B cell (primary cell): ENCODE measurements around the gene ST6GALNAC2. TPM values are rescaled to one million over a fixed set of nuclear protein-coding genes. Genes with fewer than 3 reads are reported as not detected.
A peak's percentile ranks its signal among the peaks of the same experiment; 100 is the strongest.

ENCODE experiments used
- ATAC-seq: fragments of 200-7000 bp; cut with Tn5 transposase; one replicate; pipeline ENCODE4 v1.10.0; 2021; ENCODE audit warnings: low read depth, mild to moderate bottlenecking, moderate number of reproducible peaks, moderate library complexity
- CTCF ChIA-PET: fragments of 350-600 bp; sonication (Branson Sonifier 250); formaldehyde crosslinking; loops from one replicate; lab custom pipeline; 2021; ENCODE audit warnings: antibody characterized with exemption, inconsistent platforms; lab: Charles Lee
- POLR2A ChIA-PET: fragments of 350-600 bp; sonication (Branson Sonifier 250); formaldehyde crosslinking; loops from one replicate; lab custom pipeline; 2021; ENCODE audit warnings: antibody characterized with exemption; lab: Charles Lee
- DNase-seq: peaks from one replicate; pipeline ENCODE4 v3.0.0; 2013
- H2AFZ ChIP-seq: 2 replicates; pipeline ENCODE4 v1.6.1; 2012; ENCODE audit warnings: mild to moderate bottlenecking, low read depth, low read length; ENCODE audit not compliant: insufficient read depth, poor library complexity, severe bottlenecking
- H3K27ac ChIP-seq, 2 donors: 1 replicate in 1 of 2; 2 replicates in 1 of 2; pipeline ENCODE4 v1.5.1; 2012 to 2013; ENCODE audit warnings: low read length in 2 of 2, mild to moderate bottlenecking in 2 of 2, moderate library complexity in 1 of 2
- H3K27me3 ChIP-seq, 4 experiments: fragments of 200-600 bp in 1 of 4; sonication (generic) in 1 of 4; replicated peaks in 1 of 4; 1 replicate in 2 of 4; 2 replicates in 2 of 4; pipeline versions ENCODE4 v1.6.1 to v1.7.0; 2013 to 2016; ENCODE audit warnings: low read length in 3 of 4, mild to moderate bottlenecking in 2 of 4, mixed read lengths in 1 of 4, moderate library complexity in 1 of 4; ENCODE audit not compliant: insufficient read depth in 4 of 4, control insufficient read depth in 3 of 4; ENCODE audit errors: control extremely low read depth in 1 of 4
- H3K36me3 ChIP-seq, 2 experiments: replicated peaks in 1 of 2; 1 replicate in 1 of 2; 2 replicates in 1 of 2; pipeline versions ENCODE4 v1.6.1 to v1.7.1; 2013; ENCODE audit warnings: low read length in 1 of 2; ENCODE audit not compliant: insufficient read depth in 2 of 2, control insufficient read depth in 1 of 2; ENCODE audit errors: control extremely low read depth in 1 of 2, extremely low read depth in 1 of 2
- H3K4me1 ChIP-seq, 2 donors: fragments of 200-600 bp in 1 of 2; sonication (generic) in 1 of 2; 1 replicate in 1 of 2; 2 replicates in 1 of 2; pipeline versions ENCODE4 v1.5.1 to v1.6.1; 2013 to 2017; ENCODE audit warnings: low read length in 2 of 2; ENCODE audit not compliant: control insufficient read depth in 2 of 2, insufficient read depth in 2 of 2
- H3K4me2 ChIP-seq: replicated peaks from 2 replicates; pipeline ENCODE3; 2012; ENCODE audit warnings: mild to moderate bottlenecking, low read depth, low read length; ENCODE audit not compliant: poor library complexity, severe bottlenecking
- H3K4me3 ChIP-seq, 5 experiments: fragments of 200-600 bp in 1 of 5; sonication (generic) in 1 of 5; 1 replicate in 3 of 5; 2 replicates in 2 of 5; pipeline versions ENCODE4 v1.5.1 to v1.7.0; 2011 to 2016; ENCODE audit warnings: low read length in 4 of 5, mild to moderate bottlenecking in 4 of 5, low read depth in 2 of 5, control low read depth in 1 of 5, moderate library complexity in 1 of 5; ENCODE audit not compliant: insufficient read depth in 1 of 5; ENCODE audit errors: control extremely low read depth in 1 of 5, extremely low read depth in 1 of 5
- H3K79me2 ChIP-seq: fragments of 200-600 bp; sonication (generic); one replicate; pipeline ENCODE4 v1.6.0; 2016; ENCODE audit warnings: low read length; ENCODE audit not compliant: control insufficient read depth, insufficient read depth
- H3K9ac ChIP-seq: fragments of 200-600 bp; sonication (generic); 2 replicates; pipeline ENCODE4 v1.6.1; 2017; ENCODE audit warnings: mild to moderate bottlenecking, low read length, moderate library complexity
- H3K9me3 ChIP-seq, 3 donors: one replicate each; pipeline versions ENCODE4 v1.6.1 to v1.7.1; 2013; ENCODE audit warnings: low read length in 2 of 3; ENCODE audit not compliant: control insufficient read depth in 2 of 3, insufficient read depth in 1 of 3; ENCODE audit errors: control extremely low read depth in 1 of 3
- H4K20me1 ChIP-seq: 2 replicates; pipeline ENCODE4 v1.6.0; 2012; ENCODE audit warnings: mild to moderate bottlenecking, low read length; ENCODE audit not compliant: insufficient read depth, control insufficient read depth, poor library complexity, severe bottlenecking
- H3K27ac Mint-ChIP-seq: one replicate; pipeline ENCODE4 v1.8.0; 2021; ENCODE audit warnings: mixed read lengths
- H3K27me3 Mint-ChIP-seq: one replicate; pipeline ENCODE4 v1.8.0; 2021; ENCODE audit warnings: mixed read lengths
- H3K4me1 Mint-ChIP-seq: one replicate; pipeline ENCODE4 v1.8.0; 2021; ENCODE audit warnings: mixed read lengths
- H3K4me3 Mint-ChIP-seq: one replicate; pipeline ENCODE4 v1.8.0; 2021; ENCODE audit warnings: mixed read lengths
- H3K9me3 Mint-ChIP-seq: one replicate; pipeline ENCODE4 v1.8.0; 2022; ENCODE audit warnings: mixed read lengths; ENCODE audit not compliant: insufficient read depth
- CTCF ChIP-seq: fragments of 200-600 bp; IDR thresholded peaks from one replicate; pipeline ENCODE4 v1.8.0; 2022; ENCODE audit warnings: antibody characterized with exemption, mild to moderate bottlenecking
- EZH2 ChIP-seq: IDR thresholded peaks from 2 replicates; pipeline ENCODE4 v1.6.1; 2012; ENCODE audit warnings: borderline replicate concordance, low read depth, mild to moderate bottlenecking, moderate library complexity, low read length; ENCODE audit not compliant: insufficient read depth, poor library complexity, severe bottlenecking
- WGBS: methylation state at CpG from one replicate; pipeline ENCODE4 v1.1.5; 2013; ENCODE audit warnings: missing lambda C conversion rate; ENCODE audit not compliant: insufficient coverage; 5-methylcytosine and 5-hydroxymethylcytosine counted together
- intact Hi-C: fragments of 100-400 bp; cut with micrococcal nuclease; formaldehyde crosslinking; loops from one replicate; pipeline ENCODE4 v1.10.0; 2022
- polyA plus RNA-seq: library from polyadenylated mRNA; depleted of rRNA; stranded (reverse); fragments of >200 nt; gene quantifications from 2 replicates; pipeline ENCODE4 v1.2.3, GENCODE V29; 2012
- total RNA-seq, 2 donors: library from RNA; stranded (reverse); fragments of 120-200 nt in 1 of 2; gene quantifications; 1 replicate in 1 of 2; 2 replicates in 1 of 2; pipeline versions ENCODE4 v1.2.3 to v1.2.4, GENCODE V29; 2013 to 2022

The ST6GALNAC2 gene
- total and polyA plus RNA-seq, 2 donors (not counting 1 experiment from before 2014, with no cell fraction given): 0.58 to 2.7 TPM

GRCh38 chr17:76550712-76551615 lies 34.7 kb downstream of the ST6GALNAC2 start:
- ATAC-seq: no peak
- no peak for TF ChIP-seq EZH2
- no peak for TF ChIP-seq CTCF
- H3K79me2 ChIP-seq: peaks cover 4% of the 10 kb centered on the region
- no peaks in the 10 kb centered on the region for H4K20me1 ChIP-seq
- intact Hi-C loops: no loop called here
- H3K27ac ChIP-seq: no peak overlapping the region
- no peaks in the 10 kb centered on the region for H3K36me3 ChIP-seq
- 80% methylated on average over 3 of the region's 15 CpGs for WGBS
- H3K27me3 ChIP-seq: no peaks in the 10 kb centered on the region
- H3K9ac ChIP-seq: no peak overlapping the region
- peak overlapping the region; percentile 8 for H3K4me3 Mint-ChIP-seq
- H3K4me3 ChIP-seq: peak overlapping the region in 1 of 5 experiments; percentile 11
- CTCF ChIA-PET: interaction anchor here (0.9 to 1.8 kb wide), 8 partner anchors 17 to 249 kb away, joined by 3 to 13 read pairs (median 4); no protein-coding TSS in a partner anchor
- no peak for DNase-seq
- peaks cover 4 to 8% of the 10 kb centered on the region in 2 donors for H3K4me1 ChIP-seq
- no peaks in the 10 kb centered on the region for H3K9me3 Mint-ChIP-seq
- no peaks in the 10 kb centered on the region for H3K9me3 ChIP-seq
- no peaks in the 10 kb centered on the region for H3K27me3 Mint-ChIP-seq
- H3K4me2 ChIP-seq: no peak overlapping the region
- POLR2A ChIA-PET: no interaction called here
- no peak overlapping the region for H3K27ac Mint-ChIP-seq
- H2AFZ ChIP-seq: no peak overlapping the region
- peaks cover 21% of the 10 kb centered on the region for H3K4me1 Mint-ChIP-seq

- H3K9me3 ChIP-seq: no peaks in the 10 kb centered on the region
- Mint-ChIP-seq H3K9me3 (no peaks in the 10 kb centered on the region), H3K27ac (no peak overlapping the region), H3K27me3 (peaks cover 5% of the 10 kb centered on the region), H3K4me1 (peaks cover 16% of the 10 kb centered on the region), H3K4me3 (no peak overlapping the region)
- H3K27me3 ChIP-seq: peaks cover 0 to 3% (median 1%) of the 10 kb centered on the region in 4 experiments
- no peak for TF ChIP-seq CTCF
- no peak for TF ChIP-seq EZH2
- H3K9ac ChIP-seq: no peak overlapping the region
- peaks cover 0 to 3% of the 10 kb centered on the region in 2 experiments for H3K36me3 ChIP-seq
- no peak overlapping the region for H2AFZ ChIP-seq
- H3K4me2 ChIP-seq: no peak overlapping the region
- POLR2A ChIA-PET: no interaction called here
- no peaks in the 10 kb centered on the region for H4K20me1 ChIP-seq
- peaks cover 4 to 8% of the 10 kb centered on the region in 2 donors for H3K4me1 ChIP-seq
- intact Hi-C loops: loop anchor here (5.0 kb wide), 2 partner anchors 42 to 82 kb away; partner anchors contain the start of gene AANAT
- CTCF ChIA-PET: interaction anchor here (0.7 to 2.4 kb wide), 7 partner anchors 9 to 141 kb away, joined by 3 to 23 read pairs (median 5); no protein-coding TSS in a partner anchor
- ATAC-seq: no peak
- DNase-seq: no peak
- H3K4me3 ChIP-seq: no peak overlapping the region
- H3K79me2 ChIP-seq: peaks cover 1% of the 10 kb centered on the region
- WGBS: 96% methylated on average over 4 of the region's 7 CpGs
- no peak overlapping the region for H3K27ac ChIP-seq
Measured at GRCh38 chr17:76549539-76549938, 36.1 kb downstream of the ST6GALNAC2 start.
